ENCODE results near the gene ITGA4.

ITGA4 gene

DNA sequence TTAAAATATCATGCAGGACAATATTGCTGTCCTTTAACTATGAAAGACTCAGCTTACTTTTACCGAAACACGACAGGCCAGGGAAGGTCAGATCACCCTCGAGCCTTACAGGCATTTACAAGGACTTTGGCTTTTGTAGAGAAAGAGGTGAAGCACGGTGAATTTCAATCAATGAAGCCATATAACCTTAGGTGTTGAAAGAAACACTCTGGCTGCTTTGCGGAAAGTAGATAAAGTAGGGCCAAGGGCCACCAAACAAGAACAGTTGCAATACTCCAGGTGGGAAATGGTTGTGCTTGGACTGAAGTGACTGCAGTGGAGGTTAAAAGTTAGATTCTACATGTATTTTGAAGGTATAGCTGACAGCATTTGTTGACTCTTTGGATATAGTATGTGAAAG lies 119.2 kb downstream of the ITGA4 start:
- DNase-seq: no peak

DNA sequence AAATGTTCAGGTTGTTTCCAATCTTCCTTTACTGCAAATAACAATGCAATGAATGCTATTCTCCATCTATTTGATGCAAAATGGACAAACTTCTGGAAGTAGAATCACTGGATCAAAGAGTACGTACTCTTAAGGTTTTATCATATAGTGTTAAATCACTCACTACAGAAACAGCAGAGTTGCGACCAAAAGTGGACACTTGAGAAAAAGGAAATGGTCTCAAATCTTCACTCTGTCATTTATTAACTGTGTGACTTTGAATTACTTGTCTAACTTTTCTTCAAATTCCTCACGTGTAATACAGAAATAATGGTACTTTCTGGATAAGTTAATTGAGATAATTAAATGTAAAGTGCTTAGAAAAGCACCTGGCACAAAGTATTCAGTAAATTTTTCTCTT lies 121.6 kb downstream of the ITGA4 start:
- no peak for DNase-seq

DNA sequence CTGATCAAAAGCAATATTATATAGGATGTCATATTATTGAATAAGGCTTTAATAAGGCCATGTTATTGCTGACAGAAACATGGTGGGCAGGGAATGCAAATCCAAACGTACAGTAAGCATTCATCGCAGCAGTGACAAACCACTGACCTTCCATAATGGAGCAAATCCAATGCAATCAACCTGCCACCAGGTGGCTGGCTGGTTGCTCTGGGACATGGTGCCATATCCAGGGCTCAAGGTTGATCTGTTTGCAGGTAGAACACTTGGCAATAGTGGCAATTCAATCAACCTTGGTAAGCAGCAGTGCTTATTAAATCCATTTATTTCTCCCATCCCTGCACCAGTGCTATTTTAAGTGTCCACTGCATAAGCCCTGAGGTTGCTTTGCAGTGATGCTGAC lies 124.3 kb downstream of the ITGA4 start:
- no peak for DNase-seq

DNA sequence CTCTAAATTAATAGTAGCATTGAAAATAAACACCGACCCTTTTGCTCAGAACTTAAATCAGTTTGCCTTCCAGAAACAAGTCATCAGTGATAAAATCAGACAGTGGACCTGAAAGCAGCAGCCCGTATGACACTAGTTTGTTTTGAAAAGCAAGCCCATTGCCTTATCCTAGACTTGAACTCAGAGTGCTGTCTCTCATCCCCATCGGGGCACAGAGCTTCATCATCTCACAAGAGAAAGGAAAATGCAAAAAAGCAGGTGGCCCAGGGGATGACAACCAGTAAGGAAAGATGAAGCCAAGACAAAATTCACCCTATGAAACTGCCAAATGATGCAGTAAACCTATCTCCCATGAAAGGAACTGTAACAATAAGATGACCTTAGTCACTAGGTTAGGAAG lies 128.5 kb downstream of the ITGA4 start:
- DNase-seq: peak; percentile 55

Measured in eye (tissue), 1 donor.